Activated CD4-positive, CD25-positive, alpha-beta regulatory T cell treated with anti-CD3 and anti-CD28 coated beads, Interleukin-2, amount 50 U/mL, for 16 hours (primary cell): ENCODE data around the gene KIRREL3.
"Not testable (repeated sequence)": the region's sequence is repeated elsewhere in the genome, so short reads cannot be mapped to it uniquely, and the experiment has no call there.

Experiments
- DNase-seq: peaks from one replicate; pipeline ENCODE4 v3.0.0-alpha.2; 2020; ENCODE audit warnings: low read depth, low spot score

Gene KIRREL3

DNA sequence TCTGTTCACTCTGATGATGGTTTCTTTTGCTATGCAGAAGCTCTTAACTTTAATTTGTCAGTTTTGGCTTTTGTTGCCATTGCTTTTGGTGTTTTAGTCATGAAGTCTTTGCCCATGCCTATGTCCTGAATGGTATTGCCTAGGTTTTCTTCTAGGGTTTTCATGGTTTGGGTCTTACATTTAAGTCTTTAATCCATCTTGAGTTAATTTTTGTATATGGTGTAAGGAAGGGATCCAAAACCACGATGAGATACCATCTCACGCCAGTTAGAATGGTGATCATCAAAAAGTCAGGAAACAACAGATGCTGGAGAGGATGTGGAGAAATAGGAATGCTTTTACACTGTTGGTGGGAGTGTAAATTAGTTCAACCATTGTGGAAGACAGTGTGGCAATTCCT lies 48.0 kb downstream of the KIRREL3 start:
- not testable (repeated sequence) for DNase-seq

DNA sequence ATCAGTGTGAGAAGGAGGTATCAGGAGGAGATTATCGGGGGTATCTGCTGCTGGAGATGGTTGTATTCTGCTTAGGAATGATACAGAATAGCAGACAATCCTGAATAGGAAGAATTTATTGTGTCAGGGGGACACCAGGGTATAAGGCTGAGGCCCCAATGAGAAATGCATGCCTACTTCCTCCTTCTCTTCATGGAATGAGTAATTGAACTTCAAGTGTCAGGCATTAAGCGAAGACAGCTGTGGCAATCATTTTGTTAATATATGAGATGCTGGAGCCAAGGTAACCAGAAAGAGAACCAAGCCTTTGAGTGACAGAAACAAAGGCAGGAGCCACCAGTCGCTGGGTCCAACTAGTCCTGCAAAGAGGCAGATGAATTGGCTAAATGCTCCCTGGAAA lies 49.1 kb downstream of the KIRREL3 start:
- DNase-seq: no peak

DNA sequence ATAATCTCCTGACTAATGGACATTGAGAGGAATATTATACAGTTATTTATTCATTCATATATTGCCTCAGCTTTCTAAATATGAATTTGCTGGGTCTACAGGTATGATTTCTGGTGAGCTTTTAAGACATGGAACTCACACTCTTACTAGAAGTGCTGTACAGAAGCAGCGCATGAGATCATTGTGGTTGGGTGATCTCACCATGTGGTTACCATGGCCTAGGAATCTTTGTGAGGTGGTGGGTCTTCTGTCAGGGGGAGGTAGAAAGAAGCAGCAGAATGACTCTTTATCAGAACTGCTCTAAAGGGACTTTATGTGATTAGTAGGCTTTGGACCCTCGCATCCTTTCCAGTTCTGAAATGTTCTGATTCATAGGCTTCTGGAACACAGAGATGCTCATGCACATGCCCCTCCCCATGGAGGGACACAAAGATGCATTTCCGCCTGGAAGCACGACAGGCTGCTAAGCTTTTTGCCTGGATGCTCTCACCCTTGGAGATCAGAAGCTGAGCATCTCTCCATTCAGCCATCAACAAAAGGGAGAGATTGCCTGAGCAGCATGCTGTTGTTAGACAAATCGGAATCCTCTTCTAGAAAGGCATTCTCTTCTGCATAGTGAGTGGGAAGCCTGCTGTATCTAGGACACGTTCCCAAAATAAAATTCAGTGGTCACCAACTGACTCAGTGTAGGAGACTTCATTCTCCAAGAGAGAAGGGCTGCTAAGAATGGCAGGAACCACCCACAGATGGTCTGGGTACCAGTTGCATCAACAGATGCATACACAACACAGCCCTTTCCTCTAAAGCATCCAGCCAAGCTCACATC lies 51.3 kb downstream of the KIRREL3 start:
- no peak for DNase-seq

DNA sequence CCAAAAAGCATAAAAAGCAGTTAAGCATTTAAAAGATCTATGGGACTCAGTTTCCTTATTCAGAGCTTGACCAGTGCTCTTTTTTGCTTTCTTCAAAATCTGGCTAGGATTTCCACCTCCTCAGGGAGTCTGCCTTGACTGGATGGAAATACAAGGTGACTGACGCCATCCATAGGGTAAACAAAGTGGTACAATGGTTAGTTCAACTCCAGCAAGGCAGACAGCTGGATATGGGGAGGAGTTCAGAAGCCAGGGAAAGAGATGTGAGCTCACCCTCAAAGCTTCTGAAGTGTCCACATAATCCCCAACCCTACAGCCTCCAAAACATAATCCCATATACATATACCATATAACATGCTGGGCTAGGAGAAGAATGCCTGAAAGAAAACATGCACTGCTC lies 52.0 kb downstream of the KIRREL3 start:
- no peak for DNase-seq

DNA sequence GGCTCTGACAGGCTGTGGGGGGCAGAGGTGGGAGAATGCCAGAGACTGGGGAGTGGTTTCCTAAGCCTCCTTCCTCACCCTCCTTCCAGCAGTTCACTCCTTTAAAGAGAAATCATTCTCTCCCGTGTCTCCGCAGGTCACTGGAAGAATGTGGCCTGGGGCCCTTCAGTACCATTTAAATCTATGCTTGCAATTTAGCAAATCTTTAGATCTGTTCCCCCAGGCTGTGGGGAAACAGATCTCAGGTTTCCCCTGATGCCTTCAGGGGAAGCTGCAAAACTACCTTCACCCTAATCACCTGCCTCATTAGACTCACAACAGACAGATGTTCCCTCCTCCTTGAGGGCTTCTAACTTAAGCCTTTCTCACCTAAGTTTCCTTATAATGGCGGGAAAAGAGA lies 55.3 kb downstream of the KIRREL3 start:
- DNase-seq: no peak

DNA sequence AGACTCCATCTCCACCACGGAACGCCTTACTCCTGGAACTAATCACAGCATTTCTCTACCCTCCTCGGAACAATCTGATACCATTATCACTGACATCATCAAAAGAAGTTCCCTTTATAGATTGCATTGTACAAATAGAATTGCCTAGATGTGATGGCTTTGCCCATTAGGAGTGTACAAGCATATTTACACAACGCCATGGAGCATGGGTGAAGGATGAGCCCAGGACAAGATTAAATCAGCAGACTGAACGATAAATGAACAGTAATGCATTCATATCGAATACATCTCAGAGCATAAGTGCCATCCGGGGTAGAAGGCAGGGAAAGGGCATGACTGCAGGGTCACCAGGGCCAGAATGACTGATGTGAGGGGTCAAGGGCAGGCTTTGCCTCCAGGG lies 57.3 kb downstream of the KIRREL3 start:
- DNase-seq: no peak

DNA sequence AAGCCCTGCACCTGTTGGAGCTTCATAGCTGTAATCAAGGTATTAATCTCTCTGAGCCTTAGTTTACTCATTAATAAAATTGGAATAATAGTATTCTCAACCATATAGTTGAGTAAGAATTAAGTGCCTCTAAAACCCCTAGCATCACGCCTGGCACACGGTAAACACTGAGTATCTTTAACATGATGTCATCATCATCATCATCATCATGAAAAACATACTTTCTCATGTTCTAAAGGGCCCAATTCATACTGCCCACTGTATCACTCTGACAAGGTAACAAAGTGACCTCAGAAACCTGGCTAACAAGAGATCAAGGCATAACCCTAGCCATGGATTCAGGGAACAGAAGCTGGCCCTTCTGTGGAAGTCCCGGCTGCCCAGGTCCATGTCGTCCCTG lies 58.4 kb downstream of the KIRREL3 start:
- DNase-seq: no peak

DNA sequence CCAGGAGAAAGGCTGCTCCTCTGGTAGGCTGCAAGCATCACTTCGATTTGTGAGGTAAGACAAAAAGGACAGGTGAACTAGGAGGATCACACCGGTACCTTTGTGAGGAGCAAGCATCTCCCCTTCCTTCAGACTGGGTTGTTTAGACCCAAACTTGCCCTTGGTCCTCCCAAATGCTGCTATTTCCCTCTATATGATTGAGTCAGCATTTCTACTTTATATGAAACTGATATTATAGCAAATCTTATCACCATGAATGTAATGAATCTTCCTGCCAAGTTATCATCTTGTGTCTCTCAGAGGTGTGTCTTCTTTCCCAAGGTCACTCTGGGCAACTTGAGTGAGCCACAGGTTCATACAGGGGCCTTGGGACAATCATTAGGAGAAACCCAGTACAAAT lies 61.0 kb downstream of the KIRREL3 start:
- no peak for DNase-seq

DNA sequence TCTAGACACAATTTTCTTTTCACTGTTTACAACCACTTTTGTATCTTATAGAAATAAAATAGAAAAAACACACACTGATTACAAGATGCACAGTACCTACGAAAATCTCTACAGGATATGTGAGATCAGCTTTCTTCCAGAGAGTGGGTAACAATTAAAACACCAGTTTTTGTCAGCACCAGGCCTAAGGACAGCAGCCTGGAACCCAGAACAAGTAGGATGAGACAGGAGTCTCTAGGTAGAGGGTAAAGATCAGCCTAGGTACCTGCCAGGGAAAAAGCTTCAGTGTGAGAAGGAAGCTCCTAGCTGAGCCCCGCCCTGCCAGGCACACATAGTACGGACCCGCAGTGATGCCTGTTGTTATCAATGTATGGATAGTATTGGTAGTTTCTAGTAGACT lies 61.9 kb downstream of the KIRREL3 start:
- no peak for DNase-seq

DNA sequence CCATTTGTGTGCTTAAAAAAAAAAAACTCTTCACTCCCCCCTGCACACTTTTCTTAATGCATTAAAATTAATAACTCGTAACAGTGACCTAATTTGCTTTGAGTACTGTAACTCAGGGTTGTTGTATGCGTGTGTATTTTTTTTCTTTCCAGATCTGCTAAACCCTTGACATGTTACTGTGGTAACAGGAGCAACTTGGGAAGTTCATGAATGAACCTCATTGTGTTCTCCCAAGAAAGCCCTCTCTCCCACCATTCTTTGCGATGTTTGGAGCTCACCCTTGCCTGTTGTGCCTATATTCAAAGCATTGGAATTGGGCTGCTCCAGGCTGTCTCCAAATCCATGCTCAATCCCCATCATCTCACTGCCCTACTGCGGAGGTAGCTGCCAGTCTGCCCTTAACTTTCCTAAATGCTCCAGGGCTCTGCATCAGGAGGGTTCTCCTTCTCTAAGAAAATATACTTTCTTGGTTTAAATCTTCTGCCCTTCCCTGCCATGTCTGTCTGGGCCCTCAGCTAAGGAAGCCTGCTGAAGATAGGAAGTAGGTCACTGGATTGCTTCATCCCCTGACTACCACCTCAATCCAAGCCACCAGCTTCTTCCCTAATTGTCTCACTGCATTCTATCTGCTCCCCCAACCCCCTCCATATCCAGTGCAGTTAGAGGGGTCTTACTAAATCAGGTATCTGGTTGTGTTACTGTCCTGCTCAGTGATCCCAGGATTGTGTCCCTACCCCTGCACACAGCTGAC lies 70.3 kb downstream of the KIRREL3 start:
- no peak for DNase-seq

DNA sequence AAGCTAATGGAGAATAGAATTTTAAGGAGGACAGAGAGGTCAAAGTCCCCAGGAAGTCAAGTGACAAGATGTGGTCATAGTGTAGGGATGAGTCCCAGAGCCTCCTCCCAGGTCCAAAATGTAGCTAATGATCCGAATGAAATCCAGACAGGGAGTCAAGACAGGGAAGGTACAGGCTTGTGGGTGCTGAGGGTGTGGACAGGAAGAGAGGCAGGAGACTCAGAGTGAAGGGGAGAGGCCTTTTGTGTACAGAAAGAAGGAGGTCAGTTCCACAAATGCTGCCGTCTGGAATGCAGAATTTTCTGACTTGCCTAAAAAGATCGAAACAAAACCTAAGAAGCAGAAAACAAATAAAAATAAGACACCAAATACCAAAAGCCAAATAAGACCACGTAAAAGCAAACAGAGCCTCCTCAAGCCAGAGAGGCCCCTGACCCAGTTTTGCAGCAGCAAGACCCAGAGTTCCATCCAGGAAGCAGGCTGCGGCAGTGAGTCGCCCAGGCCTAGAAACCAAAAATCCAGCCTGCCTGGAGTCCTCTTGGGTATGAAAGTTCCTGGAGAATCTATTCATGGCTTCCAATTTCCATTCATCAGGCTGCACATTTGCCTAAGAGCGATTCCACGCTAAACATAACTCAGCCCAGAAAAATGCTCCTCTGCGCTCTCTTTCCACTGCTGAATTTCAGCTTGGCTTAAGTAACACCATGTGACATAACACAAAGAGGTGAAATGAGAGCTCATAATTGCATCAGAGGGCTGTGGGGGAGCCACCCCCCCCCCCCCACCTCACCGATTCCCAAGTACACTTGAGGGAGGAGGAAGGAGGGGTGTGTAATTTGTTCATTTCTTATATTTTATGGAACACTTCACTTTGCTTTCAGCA lies 71.2 kb downstream of the KIRREL3 start:
- DNase-seq: no peak

DNA sequence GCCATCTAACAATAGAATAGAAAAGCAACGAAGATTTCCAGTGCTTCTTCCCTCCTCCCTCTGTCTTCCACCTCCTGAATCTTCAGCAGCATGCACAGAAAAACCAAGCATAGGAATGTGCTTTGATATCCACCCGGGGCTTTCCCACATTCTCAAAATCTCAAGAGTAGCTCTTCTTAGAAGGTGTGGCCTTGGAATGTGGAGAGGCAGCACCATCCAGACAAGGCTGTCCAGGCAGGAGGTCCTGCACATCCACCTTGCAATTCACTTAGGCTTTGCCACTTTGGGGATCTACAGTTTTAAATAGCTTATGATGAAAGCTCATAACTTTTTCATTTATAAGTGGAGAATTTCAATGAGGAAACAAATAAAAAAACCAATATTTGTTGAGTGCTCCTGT lies 72.9 kb downstream of the KIRREL3 start:
- no peak for DNase-seq

DNA sequence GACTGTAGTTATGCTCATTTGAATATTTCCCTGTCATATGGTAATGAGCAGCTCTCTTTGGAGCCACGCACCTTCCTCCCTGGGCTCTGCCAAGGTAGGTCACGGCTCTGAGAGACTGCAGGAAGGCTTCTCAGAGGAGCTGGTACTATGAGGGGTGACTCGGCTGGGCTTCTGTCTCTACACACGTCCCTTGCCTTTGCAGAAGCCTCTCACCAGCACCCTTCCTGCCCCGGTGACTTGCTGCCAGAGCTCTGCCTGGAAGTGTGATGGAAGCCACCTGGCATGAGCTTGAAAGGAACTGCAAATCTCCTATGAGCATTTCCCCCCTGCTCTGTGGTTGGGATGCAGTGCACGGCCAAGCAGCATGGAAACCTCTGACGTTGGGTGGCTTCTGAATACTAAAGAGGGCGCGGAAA lies 74.2 kb downstream of the KIRREL3 start:
- DNase-seq: no peak

DNA sequence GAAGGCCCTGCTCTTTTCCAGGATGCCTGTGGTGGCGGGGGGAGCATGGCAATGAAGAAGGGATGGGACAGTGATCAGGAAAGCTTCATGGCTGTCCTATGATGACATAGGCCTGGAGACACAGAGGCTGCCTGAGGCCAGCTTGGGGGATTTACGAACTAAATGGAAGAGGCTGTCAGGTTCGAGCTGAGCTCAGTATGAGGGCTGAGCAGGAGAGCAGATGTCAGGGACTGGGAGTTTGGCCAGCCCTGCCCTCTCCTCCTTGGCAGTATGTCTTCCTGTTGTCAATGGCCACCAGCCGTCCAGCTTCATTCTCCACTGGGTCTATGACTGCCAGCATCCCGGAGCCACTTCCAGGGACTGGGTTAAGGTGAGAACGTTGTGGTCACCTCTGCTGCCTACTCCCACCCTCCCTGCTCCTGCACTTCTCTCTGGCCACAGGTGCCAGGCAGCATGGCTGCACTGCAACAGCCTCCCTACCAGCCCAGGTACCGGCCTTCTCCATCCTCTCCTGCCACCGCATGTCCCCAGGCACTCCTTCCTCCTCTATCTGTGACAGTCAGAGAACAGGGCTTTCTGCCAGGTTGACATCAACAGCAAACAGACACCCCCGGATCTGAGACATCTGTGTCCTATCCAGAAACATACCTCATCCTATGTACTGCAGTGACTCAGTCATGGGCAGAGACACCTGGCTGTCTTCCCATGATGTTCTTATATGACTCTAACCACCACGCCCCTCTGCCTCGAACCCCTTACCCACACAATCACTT lies 75.1 kb downstream of the KIRREL3 start:
- DNase-seq: no peak

DNA sequence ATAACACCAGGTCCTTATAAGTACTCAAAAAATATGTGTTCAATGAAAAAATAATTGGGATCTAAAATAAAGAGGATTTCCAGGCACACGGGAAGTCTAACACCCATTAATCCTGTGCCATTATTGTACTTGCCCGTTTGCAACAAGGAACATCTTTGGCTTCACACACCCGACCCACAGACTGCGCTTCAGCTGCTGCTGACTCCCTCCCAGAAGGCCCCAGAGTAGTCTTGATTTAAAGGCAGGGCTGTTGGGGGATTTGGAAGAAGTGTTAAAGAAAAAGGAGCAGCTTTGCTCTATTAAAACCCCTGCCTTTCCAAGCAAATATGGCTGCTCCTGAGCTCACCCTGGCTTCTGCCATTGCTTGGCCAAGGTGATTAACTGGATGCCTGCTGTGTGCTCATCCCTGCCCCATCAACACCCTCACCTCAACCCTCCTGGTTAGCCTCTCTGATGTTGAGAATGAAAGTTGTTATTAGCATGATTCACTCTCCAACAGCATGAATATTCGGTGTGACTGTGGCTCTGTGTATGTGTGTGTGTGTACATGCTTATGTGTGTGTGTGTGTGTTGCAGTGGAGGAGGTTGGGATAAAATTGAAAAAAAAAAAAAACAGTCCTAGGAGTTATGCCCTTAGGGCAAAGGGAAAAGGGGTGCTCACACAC lies 76.1 kb downstream of the KIRREL3 start:
- DNase-seq: no peak

DNA sequence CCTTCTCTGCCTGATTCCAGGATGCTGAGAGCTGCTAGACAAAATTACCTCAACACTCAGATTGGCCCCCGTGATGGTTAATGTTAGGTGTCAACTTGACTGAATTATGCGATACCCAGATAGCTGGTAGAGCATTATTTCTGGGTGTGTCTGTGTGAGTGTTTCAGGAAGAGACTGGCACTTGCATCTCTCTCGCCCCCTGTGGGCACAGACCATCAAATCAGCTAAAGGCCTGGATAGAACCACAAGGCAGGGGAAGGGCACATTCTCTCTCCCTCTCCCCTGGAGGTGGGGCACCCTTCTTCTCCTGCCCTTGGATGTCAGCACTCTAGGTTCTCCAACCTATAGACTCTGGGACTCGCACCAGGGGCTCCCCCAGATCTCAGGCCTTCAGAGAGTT lies 79.7 kb downstream of the KIRREL3 start:
- DNase-seq: no peak

DNA sequence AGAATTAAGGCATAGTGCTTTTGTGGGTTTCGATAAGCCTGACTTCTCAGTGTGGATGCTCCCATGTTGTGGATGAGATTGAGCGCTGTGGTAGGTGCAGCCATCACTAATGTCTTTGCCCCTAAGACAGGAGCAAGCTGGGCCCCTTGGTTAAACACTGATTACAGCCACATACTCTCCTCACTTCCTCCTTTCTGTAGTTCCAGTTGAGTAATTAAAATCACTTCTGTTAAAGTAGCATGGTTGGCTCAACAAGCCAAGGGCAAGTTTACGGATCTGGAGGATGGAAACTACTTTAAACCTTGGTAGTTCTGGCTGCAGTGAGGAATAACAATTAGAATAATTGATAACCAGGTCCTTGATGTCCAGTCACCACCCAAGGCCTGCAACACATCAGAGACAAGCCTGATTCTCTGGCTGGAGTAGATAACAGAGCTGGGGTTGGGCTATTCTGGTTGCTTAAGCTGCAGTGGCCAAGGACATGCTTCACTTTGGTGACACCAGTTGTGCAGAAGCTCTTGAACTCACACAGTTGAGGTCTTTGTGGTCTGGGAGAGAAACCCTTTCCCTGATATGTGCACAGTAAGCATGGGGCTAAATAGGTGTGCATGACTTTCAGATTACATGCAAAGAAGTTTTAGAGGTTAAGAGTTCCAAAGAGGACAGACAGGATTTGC lies 81.3 kb downstream of the KIRREL3 start:
- DNase-seq: no peak

DNA sequence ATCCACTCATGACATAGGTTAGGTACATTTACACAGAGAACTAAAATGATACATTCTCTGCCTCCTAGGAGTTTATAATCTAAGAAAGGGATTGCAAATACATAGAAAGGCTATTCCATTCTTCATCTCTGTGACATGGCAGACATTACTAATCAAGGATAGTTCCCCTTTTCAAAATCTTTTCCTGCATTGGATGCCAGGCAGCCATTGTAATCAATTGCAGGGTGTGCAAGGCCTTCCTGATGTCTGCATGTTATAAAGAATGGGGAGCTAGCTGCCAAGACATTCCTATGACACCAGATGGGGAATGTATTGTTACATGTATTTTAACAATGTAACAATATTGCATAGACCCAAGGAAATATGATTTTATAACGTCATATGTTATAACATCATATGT lies 82.0 kb downstream of the KIRREL3 start:
- DNase-seq: no peak

DNA sequence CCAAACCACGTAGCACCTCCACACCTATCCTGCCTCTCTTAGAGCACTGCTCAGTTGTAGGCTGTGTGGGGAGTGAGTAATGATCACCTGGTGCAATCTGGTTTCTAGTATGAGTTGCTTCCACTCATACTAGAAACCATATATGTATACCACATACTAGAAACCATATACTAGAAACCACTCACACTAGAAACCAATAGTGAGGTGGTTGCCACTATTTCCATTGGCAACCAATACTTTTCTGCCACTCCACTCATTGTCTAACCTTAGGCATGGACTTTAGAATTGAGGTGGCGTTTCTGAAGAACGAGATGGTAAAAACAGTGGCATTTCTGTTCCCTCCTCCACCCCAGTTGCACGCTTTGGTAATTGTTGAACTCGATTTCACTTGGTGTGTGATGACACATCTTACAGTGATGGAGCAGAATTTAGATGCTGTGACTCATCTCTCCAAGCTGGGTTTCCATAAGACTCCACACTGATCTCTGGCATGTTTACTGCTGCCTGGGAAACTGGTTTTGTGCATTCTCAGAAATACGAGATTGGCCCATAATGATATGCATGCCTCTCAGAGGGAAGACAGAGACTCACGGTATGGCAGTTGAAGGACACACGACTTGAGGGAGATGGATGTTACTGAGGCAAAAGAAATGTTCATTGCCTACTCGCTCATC lies 82.9 kb downstream of the KIRREL3 start:
- DNase-seq: no peak

DNA sequence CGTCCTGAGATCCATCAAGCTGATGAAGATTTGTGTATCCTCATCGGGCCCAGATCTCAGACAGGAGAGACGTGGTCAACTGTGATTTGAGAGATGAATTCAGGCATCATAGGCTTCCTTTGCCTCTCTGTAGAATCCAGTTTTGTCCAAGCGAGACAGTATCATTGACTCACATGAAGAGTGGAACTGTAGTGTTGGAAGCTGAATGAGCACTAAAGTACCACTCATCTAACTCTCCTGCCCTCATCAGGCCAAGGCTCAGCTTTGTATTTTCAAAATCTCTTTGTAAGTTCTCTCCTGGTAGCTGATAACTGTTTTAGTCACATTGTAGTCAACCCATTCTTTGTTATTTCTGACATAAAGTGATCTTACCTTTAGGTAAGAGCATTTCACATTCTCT lies 85.1 kb downstream of the KIRREL3 start:
- no peak for DNase-seq
